ENCODE data around the gene MIER2.
"Not testable (repeated sequence)": the region's sequence is repeated elsewhere in the genome, so short reads cannot be mapped to it uniquely, and the experiment has no call there.

Gene MIER2, protein sequence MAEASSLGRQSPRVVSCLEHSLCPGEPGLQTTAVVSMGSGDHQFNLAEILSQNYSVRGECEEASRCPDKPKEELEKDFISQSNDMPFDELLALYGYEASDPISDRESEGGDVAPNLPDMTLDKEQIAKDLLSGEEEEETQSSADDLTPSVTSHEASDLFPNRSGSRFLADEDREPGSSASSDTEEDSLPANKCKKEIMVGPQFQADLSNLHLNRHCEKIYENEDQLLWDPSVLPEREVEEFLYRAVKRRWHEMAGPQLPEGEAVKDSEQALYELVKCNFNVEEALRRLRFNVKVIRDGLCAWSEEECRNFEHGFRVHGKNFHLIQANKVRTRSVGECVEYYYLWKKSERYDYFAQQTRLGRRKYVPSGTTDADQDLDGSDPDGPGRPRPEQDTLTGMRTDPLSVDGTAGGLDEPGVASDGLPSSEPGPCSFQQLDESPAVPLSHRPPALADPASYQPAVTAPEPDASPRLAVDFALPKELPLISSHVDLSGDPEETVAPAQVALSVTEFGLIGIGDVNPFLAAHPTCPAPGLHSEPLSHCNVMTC

DNA sequence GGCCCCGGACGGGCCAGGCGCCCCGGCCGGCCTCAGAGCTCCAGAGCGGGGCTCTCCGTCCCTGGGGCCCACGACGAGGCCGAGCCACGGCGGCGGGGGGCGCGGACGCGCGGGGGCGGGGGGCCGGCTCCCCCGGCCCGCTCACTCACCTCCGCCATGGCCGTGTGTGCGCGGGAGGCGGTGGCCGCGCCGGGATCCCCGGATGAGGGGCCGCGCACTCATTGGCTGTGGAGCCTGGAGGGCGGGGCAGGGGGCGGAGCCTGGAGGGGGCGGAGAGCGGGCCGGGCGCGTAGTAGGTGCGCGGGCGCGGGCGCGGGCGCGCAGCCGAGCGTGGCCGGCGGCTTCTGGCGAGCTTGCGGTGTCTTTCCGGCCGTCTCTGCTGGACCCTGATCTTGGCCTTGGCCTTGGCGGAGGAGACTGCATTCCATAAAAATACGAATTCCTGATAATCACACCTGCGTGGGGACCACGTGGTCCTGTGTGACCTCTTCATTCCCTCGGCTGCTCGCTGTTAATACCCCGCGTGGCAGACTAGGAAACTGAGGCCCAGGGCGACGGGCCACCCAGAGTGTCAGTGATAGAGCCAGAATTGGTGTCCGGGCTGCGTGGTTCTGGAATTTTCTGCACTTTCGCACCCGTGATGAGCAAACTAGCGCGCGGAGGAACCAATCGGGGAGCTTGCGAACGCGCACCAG, at the start of gene MIER2:
MIER2 (minus strand) TSS at position 172 of the 695 bp plus-strand sequence; CDS start at position 158, 14 bp downstream.
- peak; percentile 53 for DNase-seq
- in situ Hi-C loops (cut with HindIII; ENCODE audit: low pct_ligation_motif_present, low pct_unique_long_range_greater_than_20kb, low sequenced_read_pairs) = no loop called here

DNA sequence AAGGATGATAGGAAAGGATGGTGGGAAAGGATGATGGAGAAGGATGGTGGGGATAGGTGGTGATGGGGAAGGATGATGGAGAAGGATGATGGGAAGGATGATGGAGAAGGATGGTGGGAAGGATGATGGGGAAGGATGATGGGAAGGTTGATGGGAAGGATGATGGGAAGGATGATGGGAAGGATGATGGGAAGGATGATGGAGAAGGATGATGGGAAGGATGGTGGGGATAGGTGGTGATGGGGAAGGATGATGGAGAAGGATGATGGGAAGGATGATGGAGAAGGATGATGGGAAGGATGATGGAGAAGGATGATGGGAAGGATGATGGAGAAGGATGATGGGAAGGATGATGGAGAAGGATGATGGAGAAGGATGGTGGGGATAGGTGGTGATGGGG, 49.0 kb upstream of the MIER2 start:
- in situ Hi-C loops (cut with HindIII; ENCODE audit: low pct_ligation_motif_present, low pct_unique_long_range_greater_than_20kb, low sequenced_read_pairs) = not testable (repeated sequence)

DNA sequence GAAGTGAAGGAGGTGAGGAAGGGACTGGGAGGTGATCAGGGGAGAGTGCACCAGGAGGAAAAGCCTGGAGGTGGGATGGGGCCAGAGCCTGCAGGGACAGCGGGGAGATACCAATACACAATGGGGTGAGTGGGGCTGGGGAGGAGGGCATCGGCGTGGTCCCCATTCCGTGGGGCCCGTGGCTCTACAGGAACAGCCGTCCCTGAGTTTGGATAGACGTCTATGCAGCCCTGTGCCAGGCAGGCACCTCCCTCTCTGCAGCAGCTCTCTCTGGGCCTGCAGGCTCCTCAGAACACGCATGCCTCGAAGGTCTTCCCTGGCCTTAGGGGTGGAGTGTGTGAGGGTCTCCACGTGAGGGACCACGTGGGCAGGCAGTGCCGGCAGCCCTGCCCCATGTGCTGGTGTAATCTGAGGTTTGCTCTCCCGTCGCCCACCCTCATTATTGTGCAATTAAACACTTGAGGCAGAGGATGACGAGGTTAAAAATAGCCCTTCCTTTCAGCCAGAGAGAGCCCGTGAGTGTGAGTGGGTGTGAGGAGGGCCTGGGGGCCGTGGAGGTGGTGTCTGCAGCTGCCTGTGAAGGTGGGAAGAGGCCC, 47.9 kb upstream of the MIER2 start:
- DNase-seq = no peak
- in situ Hi-C loops (cut with HindIII; ENCODE audit: low pct_ligation_motif_present, low pct_unique_long_range_greater_than_20kb, low sequenced_read_pairs) = no loop called here

More for the DNA sequence above, 49.0 kb upstream of the MIER2 start:
- not testable (repeated sequence) for DNase-seq

DNA sequence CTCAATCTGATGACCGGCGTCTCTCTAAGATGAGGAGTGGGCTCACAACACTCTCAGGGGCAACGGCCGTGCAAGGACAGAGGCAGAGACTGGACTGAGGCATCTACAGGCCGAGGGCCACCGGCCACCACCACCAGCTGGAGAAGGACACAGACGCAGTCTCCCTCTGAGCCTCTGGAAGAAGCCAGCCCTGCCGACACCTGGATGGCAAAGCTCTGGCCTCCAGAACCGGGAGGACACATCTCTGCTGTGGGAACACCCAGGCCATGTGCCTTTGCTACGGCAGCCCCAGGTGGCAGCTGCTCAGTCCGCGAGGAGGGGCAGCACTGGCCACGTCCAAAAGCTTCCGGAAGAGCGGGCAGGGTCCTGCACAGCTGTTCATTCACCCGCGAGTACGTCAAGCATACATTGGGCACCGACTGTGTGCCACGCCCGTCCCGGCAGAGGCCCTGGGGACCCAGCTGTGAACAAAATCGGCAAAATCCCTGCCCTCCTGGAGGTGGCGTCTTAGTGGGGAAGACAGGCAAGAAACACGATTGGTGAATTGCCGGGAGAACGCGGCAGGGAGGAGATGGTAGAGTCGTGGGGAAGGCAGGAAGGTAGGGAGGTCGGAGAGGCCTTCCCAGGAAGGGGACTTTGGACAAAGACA, 47.3 kb upstream of the MIER2 start:
- no peak for DNase-seq
- in situ Hi-C loops (cut with HindIII; ENCODE audit: low pct_ligation_motif_present, low pct_unique_long_range_greater_than_20kb, low sequenced_read_pairs) = no loop called here

DNA sequence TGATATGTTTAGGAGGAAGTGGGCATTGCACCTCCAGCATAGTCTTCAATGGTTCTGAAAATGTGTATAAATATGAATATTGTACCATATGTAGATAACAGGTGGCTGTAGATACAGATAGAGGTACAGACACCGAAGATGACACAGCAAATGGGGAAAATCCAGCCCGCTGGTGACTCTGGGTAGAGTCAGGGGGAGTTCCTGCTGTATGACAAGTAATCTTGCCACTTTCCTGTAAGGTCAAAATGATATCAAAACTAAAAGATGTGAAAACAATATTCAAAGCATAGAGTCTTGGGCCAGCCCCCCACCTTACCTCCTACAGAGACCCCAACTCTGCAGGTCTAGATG, 46.6 kb upstream of the MIER2 start:
- in situ Hi-C loops (cut with HindIII; ENCODE audit: low pct_ligation_motif_present, low pct_unique_long_range_greater_than_20kb, low sequenced_read_pairs) = no loop called here
- DNase-seq = no peak

DNA sequence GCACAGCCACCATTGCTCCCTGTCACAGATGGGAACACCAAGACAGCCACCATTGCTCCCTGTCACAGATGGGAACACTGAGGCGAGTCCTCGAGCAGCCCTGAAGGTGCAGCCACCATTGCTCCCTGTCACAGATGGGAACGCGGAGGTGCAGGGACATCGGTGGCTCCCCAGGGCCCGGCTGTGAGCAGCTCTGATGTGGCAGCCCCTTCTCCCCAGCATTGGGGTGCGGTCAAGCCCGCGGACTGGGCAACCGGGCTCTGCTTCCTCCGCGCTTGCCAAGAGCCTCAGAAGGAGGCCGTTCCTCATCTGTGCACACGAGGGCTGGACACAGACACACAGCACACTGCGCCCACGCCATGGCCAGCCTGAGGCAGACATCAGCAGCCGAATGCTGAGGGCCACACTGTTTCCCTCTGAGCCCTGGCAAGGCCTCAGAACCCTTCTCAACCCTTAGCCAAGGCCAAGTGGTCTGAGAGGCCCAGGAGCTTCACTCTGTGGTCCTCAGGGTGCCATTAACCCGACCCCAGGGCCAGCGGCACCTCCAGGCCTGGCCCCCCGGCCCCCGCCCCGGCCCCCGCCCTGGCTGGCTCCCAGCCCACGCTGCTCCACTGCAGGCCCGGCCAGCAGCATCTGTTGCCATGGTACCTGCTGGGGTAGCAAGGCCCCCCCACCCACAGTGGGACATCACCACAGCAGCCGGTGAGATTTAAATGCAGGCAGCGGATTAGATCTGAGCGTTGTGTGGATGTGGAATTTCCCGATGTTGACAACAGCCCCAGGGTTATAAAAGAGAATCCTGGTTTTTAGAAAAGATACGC, 46.0 kb upstream of the MIER2 start:
- no peak for DNase-seq
- in situ Hi-C loops (cut with HindIII; ENCODE audit: low pct_ligation_motif_present, low pct_unique_long_range_greater_than_20kb, low sequenced_read_pairs) = no loop called here

DNA sequence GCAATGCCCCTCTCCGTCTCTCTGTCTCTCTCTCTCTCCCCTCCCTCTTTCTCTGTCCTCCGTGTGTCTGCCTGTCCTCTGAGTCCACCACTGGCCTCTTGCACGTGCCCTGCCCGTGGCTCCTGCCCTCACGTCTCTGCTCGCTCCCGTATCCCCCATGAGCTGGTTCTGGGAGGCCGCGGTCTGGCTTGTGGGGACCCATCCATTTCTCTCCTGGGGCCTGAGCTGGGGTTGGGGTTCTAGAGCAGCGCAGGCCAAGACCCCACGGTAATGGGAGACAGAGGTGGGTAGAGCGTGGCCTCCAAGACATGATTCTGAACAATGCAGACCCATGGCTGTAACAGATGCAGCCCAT, 45.3 kb upstream of the MIER2 start:
- in situ Hi-C loops (cut with HindIII; ENCODE audit: low pct_ligation_motif_present, low pct_unique_long_range_greater_than_20kb, low sequenced_read_pairs) = no loop called here
- DNase-seq = no peak

DNA sequence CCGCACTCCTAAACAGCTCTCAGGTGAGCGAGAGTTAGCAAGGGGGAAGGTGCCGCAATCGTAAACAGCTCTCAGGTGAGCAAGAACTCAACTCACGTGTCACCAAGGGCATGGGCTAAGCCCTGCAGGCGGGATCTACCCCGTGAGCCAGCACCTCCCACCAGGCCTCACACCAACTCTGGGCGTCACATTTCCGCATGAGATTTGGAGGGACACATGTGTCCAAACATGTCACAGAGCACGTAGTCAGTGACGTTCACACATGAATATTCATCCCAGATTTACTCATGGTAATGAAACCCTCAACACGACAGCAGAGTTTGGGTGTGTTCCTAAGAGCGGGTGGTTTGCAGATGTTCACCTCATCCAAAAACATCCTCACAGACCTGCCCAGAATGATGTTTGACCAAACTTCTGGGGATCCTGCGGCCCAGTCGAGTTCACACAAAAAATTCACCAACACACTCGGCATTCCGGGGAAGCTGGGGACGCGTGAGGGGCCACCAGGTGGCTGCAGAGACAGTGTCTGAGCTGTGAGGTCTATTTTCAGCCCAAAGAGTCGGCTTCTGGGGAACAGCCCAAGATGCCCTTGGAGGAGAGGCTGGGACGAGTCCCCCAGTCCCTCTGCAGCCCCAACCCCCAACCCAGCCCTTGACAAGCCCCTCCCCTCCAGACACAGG, 44.8 kb upstream of the MIER2 start:
- no peak for DNase-seq
- in situ Hi-C loops (cut with HindIII; ENCODE audit: low pct_ligation_motif_present, low pct_unique_long_range_greater_than_20kb, low sequenced_read_pairs) = no loop called here

DNA sequence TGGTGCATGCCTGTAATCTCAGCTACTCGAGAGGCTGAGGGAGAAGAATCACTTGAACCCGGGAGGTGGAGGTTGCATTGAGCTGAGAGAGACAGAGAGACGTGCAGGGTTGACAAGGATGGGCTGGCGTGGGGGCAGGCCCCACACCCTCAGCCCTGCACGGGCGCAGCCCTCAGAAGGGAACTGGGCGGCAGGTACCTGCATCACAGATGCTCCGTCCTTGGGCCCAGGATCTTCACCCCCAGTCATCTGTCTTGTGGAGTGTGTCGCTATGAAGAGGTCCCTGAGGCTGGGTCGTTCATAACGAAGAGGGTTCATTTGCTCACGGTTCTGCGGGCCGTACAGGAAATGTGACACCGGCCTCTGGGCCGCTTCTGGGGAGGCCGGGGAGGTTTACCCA, 44.1 kb upstream of the MIER2 start:
- in situ Hi-C loops (cut with HindIII; ENCODE audit: low pct_ligation_motif_present, low pct_unique_long_range_greater_than_20kb, low sequenced_read_pairs) = no loop called here
- DNase-seq = no peak

DNA sequence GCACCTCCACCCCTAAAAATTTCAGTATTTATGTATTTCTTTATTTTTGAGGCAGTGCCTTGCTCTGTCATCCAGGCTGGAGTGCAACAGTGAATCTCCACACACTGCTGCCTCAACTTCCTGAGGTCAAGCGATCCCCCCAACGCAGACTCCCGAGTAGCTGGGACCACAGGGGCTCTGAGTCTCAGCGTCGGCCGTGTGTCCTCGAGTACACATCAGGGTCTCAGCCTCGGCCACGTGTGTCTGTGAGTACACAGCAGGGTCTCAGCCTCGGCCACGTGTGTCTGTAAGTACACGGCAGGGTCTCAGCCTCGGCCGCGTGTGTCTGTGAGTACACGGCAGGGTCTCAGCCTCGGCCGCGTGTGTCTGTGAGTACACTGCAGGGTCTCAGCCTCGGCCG, 43.2 kb upstream of the MIER2 start:
- in situ Hi-C loops (cut with HindIII; ENCODE audit: low pct_ligation_motif_present, low pct_unique_long_range_greater_than_20kb, low sequenced_read_pairs) = no loop called here
- DNase-seq = no peak

DNA sequence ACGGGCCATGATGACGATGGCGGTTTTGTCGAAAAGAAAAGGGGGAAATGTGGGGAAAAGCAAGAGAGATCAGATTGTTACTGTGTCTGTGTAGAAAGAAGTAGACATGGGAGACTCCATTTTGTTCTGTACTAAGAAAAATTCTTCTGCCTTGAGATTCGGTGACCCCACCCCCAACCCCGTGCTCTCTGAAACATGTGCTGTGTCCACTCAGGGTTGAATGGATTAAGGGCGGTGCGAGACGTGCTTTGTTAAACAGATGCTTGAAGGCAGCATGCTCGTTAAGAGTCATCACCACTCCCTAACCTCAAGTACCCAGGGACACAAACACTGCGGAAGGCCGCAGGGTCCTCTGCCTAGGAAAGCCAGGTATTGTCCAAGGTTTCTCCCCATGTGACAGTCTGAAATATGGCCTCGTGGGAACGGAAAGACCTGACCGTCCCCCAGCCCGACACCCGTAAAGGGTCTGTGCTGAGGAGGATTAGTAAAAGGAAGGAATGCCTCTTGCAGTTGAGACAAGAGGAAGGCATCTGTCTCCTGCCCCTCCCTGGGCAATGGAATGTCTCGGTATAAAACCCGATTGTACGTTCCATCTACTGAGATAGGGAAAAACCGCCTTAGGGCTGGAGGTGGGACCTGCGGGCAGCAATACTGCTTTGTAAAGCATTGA, 42.2 kb upstream of the MIER2 start:
- DNase-seq; in situ Hi-C loops (cut with HindIII; ENCODE audit: low pct_ligation_motif_present, low pct_unique_long_range_greater_than_20kb, low sequenced_read_pairs): not testable (repeated sequence)

DNA sequence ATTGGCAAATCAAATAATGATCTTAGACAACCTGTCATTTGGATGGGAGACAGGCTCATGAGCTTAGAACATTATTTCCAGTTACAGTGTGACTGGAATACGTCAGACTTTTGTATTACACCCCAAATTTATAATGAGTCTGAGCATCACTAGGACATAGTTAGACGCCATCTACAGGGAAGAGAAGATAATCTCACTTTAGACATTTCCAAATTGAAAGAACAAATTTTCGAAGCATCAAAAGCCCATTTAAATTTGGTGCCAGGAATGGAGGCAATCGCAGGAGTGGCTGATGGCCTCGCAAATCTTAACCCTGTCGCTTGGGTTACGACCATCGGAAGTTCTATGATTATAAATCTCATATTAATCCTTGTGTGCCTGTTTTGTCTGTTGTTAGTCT, 41.6 kb upstream of the MIER2 start:
- DNase-seq; in situ Hi-C loops (cut with HindIII; ENCODE audit: low pct_ligation_motif_present, low pct_unique_long_range_greater_than_20kb, low sequenced_read_pairs): not testable (repeated sequence)

DNA sequence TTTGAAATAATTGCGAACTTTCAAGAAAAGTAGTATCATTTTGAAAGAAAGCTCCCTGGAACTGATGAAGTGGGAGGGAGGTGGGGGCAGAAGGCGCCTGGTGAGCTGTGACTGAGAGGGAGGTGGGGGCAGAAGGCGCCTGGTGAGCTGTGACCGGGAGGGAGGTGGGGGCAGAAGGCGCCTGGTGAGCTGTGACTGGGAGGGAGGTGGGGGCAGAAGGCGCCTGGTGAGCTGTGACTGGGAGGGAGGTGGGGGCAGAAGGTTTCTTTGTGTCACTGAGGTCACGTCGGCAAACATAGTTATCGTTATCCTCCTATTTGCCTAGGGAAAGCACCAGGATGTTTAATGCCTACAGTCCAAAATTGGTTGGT, 40.2 kb upstream of the MIER2 start:
- in situ Hi-C loops (cut with HindIII; ENCODE audit: low pct_ligation_motif_present, low pct_unique_long_range_greater_than_20kb, low sequenced_read_pairs) = no loop called here
- no peak for DNase-seq

DNA sequence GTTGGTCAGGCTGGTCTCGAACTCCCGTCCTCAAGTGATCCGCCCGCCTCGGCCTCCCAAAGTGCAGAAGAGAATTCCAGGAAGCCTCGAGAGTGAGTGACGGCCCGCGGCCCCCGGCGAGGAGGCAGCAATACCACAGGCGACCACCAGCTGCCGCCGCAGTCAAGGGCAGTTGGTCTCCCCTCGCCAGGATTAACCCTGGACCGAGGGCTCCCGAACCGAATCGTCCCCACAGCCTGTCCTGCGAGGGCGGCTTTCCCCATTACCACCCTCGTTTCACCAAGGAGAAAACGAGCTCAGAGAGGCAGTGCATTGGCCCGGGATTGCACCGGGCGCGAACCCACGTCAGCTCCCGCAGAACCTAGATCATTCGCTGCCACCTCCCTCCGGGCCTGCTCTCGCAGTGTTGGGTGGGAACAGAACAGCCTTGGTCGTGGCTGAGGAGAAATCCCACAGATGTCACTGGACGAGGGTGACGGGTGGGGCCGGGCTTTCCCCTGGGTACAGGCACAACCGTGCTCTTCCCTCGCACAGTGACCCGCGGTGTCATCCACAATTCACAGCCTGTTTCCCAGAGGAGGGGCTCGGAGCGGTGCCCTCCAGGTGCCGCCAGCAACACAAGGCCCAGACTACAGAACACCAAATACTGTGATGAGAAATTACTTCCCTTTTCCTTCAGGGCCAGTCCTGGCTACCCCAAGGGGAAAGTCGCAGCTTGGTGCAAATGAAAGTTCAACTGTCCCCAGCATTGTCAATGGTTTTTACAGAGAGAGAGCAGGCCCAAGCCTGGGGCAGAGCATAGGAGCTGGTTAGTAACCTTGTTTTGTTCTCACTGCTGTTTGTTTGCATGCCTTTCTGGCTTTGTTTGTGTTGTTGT, 39.6 kb upstream of the MIER2 start:
- in situ Hi-C loops (cut with HindIII; ENCODE audit: low pct_ligation_motif_present, low pct_unique_long_range_greater_than_20kb, low sequenced_read_pairs) = no loop called here
- no peak for DNase-seq

DNA sequence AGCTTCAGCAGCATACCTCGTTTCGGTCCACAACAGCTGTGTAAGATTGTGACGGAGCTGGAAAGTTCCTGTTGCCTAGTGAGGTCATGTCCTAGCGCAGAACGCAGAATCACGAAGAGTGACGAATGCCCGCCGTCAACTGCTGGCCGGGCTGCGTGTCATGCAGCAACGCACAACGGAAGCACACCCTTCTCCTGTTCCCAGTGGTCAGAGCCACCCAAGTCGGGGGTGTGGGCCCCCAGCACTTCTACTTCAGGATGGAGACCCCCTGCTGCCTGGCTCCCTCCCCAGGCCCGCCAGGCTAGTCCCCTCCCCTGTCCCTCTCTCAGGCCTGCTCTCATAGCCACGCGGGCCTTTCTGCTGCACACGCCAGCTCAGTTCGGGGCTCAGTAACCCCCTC, 38.4 kb upstream of the MIER2 start:
- no peak for DNase-seq
- in situ Hi-C loops (cut with HindIII; ENCODE audit: low pct_ligation_motif_present, low pct_unique_long_range_greater_than_20kb, low sequenced_read_pairs) = no loop called here

DNA sequence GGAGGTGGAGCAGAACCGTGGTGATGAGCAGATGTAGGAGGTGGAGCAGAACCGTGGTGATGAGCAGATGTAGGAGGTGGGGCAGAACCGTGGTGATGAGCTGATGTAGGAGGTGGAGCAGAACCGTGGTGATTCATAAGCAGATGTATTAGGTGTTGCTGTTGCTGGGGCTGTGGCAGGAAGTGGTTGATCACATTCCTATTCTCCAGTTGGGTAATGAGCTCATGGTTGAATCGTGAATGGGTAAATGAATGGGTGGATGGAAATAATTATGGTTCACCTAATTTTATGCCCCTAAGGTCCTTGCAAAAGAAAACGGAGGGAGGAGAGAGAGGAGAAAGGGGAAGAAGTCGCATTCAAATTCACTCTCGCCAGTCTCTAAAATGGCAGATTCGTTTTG, 38.0 kb upstream of the MIER2 start:
- peak; percentile 49 for DNase-seq
- in situ Hi-C loops (cut with HindIII; ENCODE audit: low pct_ligation_motif_present, low pct_unique_long_range_greater_than_20kb, low sequenced_read_pairs) = not testable (repeated sequence)
